Cardiac muscle cell (in vitro differentiated cells and primary cell): Measurements from ENCODE around the gene DUSP22. TPM values are rescaled to one million over a fixed set of nuclear protein-coding genes. Genes with fewer than 3 reads are reported as not detected.

ENCODE experiments used
- DNase-seq, 2 donors: peaks; one replicate each; pipeline versions ENCODE4 v3.0.0 to v3.0.0-alpha.2; 2010 to 2017; ENCODE audit warnings: low read depth in 1 of 2, low spot score in 1 of 2
- H3K27ac ChIP-seq: fragments of 200-600 bp; sonication (generic); 2 replicates; pipeline ENCODE4 v1.5.1; 2016
- H3K27me3 ChIP-seq: fragments of 200-600 bp; sonication (generic); 2 replicates; pipeline ENCODE4 v1.6.0; 2016; ENCODE audit warnings: control low read depth
- H3K36me3 ChIP-seq: fragments of 200-600 bp; sonication (generic); 2 replicates; pipeline ENCODE4 v1.5.1; 2016; ENCODE audit warnings: control low read depth
- H3K4me1 ChIP-seq: fragments of 200-600 bp; sonication (generic); 2 replicates; pipeline ENCODE4 v1.8.1; 2017; ENCODE audit warnings: low read depth, mild to moderate bottlenecking, mixed run types
- H3K4me3 ChIP-seq: fragments of 200-600 bp; sonication (generic); 2 replicates; pipeline ENCODE4 v1.5.1; 2016; ENCODE audit warnings: mild to moderate bottlenecking
- H3K9me3 ChIP-seq: fragments of 200-600 bp; sonication (generic); 2 replicates; pipeline ENCODE4 v1.5.1; 2017; ENCODE audit warnings: low read depth, mild to moderate bottlenecking, control low read depth
- CTCF ChIP-seq: IDR thresholded peaks from 2 replicates; pipeline ENCODE4 v1.5.1; 2012; ENCODE audit warnings: low read depth, mild to moderate bottlenecking, low read length
- polyA plus RNA-seq: library from polyadenylated mRNA; unstranded; fragments of >200 nt; fragmentation: Nextera tagmentation; extraction: Ambion mirVana; gene quantifications from 2 replicates; pipeline ENCODE4 v1.2.1, GENCODE V29; 2016
- total RNA-seq: library from RNA; depleted of rRNA; stranded (reverse); fragments of >200 nt; gene quantifications from 2 replicates; pipeline ENCODE4 v1.2.3, GENCODE V29; 2016

Gene DUSP22
- total and polyA plus RNA-seq, 2 experiments from 2014 or later, result 50.7 to 89.3 TPM

- H3K36me3 ChIP-seq, result no peaks in the 10 kb centered on the region
- peak in 1 of 2 donors; percentile 11 for DNase-seq
- H3K27ac ChIP-seq, result no peak overlapping the region
- H3K4me3 ChIP-seq, result no peak overlapping the region
- no peaks in the 10 kb centered on the region for H3K27me3 ChIP-seq
- H3K9me3 ChIP-seq, result no peaks in the 10 kb centered on the region
- H3K4me1 ChIP-seq, result peaks cover 35% of the 10 kb centered on the region
- no peak for TF ChIP-seq CTCF
Measured at GRCh38 chr6:338815-339262, 46.6 kb downstream of the DUSP22 start.

GRCh38 chr6:339480-339879, 47.2 kb downstream of the DUSP22 start:
- no peaks in the 10 kb centered on the region for H3K27me3 ChIP-seq
- no peaks in the 10 kb centered on the region for H3K9me3 ChIP-seq
- H3K27ac ChIP-seq, result no peak overlapping the region
- peaks cover 35% of the 10 kb centered on the region for H3K4me1 ChIP-seq
- H3K4me3 ChIP-seq, result no peak overlapping the region
- no peaks in the 10 kb centered on the region for H3K36me3 ChIP-seq
- no peak for TF ChIP-seq CTCF
- no peak for DNase-seq

- H3K27me3 ChIP-seq, result no peaks in the 10 kb centered on the region
- H3K4me1 ChIP-seq, result peaks cover 35% of the 10 kb centered on the region
- no peak overlapping the region for H3K27ac ChIP-seq
- H3K9me3 ChIP-seq, result no peaks in the 10 kb centered on the region
- no peak overlapping the region for H3K4me3 ChIP-seq
- TF ChIP-seq CTCF, result no peak
- no peak for DNase-seq
- no peaks in the 10 kb centered on the region for H3K36me3 ChIP-seq
Measured at GRCh38 chr6:340186-340955, 48.1 kb downstream of the DUSP22 start.

- no peak overlapping the region for H3K27ac ChIP-seq
- no peaks in the 10 kb centered on the region for H3K9me3 ChIP-seq
- DNase-seq, result no peak
Measured at GRCh38 chr6:340991-341827, 48.9 kb downstream of the DUSP22 start.

More at GRCh38 chr6:340991-341827, 48.9 kb downstream of the DUSP22 start:
- Histone ChIP-seq H3K36me3 (no peaks in the 10 kb centered on the region), H3K4me3 (no peak overlapping the region), H3K27me3 (no peaks in the 10 kb centered on the region), H3K4me1 (peaks cover 30% of the 10 kb centered on the region)
- TF ChIP-seq CTCF, result no peak
